ENCODE measurements around the gene LINC01488.

- TF ChIP-seq CTCF (IDR thresholded peaks at IDR 0.05): no peak
- no peak for TF ChIP-seq EP300 (IDR thresholded peaks at IDR 0.05)
Measured at GRCh38 chr11:69526453-69526810, 45.0 kb downstream of the LINC01488 start.

All from ovary (tissue), 3 donors.